Stomach (tissue), 9 donors: ENCODE data around the gene GSKIP. TPM values are rescaled to one million over a fixed set of nuclear protein-coding genes. Genes with fewer than 3 reads are reported as not detected.
A peak's percentile ranks its signal among the peaks of the same experiment; 100 is the strongest.

ENCODE experiments used
- DNase-seq, 2 donors: peaks; one replicate each; pipeline versions ENCODE4 v3.0.0 to v3.0.0-alpha.2; 2013 to 2019
- H3K27ac ChIP-seq, 5 donors: fragments of 200-600 bp in 4 of 5; sonication (generic) in 4 of 5; one replicate each; pipeline ENCODE4 v1.5.1; 2013 to 2019; ENCODE audit warnings: mild to moderate bottlenecking in 1 of 5, moderate library complexity in 1 of 5
- H3K27me3 ChIP-seq, 3 donors: fragments of 200-600 bp; sonication (generic); one replicate each; pipeline ENCODE4 v1.5.1; 2017 to 2019; ENCODE audit warnings: mixed run types in 1 of 3
- H3K36me3 ChIP-seq, 4 donors: fragments of 200-600 bp; sonication (generic); 1 replicate in 3 of 4; 2 replicates in 1 of 4; pipeline ENCODE4 v1.5.1; 2016 to 2019
- H3K4me1 ChIP-seq, 4 donors: fragments of 200-600 bp; sonication (generic); one replicate each; pipeline ENCODE4 v1.5.1; 2016 to 2019
- H3K4me3 ChIP-seq, 4 donors: fragments of 200-600 bp; sonication (generic) in 3 of 4; one replicate each; pipeline ENCODE4 v1.5.1; 2016 to 2019; ENCODE audit warnings: mild to moderate bottlenecking in 1 of 4
- H3K9me3 ChIP-seq, 4 donors: fragments of 200-600 bp; sonication (generic); one replicate each; pipeline ENCODE4 v1.5.1; 2016 to 2019
- EP300 ChIP-seq: sonication (generic); formaldehyde crosslinking; IDR thresholded peaks from one replicate; pipeline ENCODE4 v1.6.1; 2017; ENCODE audit warnings: antibody characterized with exemption
- POLR2A ChIP-seq, 4 donors: fragments of 450-650 bp; IDR thresholded peaks; one replicate each; pipeline ENCODE4 v1.6.1; 2016; ENCODE audit warnings: antibody characterized with exemption in 4 of 4, control low read depth in 2 of 4, mild to moderate bottlenecking in 1 of 4, moderate library complexity in 1 of 4
- POLR2AphosphoS5 ChIP-seq, 3 donors: sonication (generic); formaldehyde crosslinking; IDR thresholded peaks; one replicate each; pipeline ENCODE4 v1.6.1; 2016; ENCODE audit warnings: antibody characterized with exemption in 3 of 3
- WGBS, 5 donors: extraction: QIAGEN DNeasy Blood & Tissue Kit in 3 of 5; methylation state at CpG; one replicate each; pipeline versions ENCODE4 v1.1.5 to v1.1.7; 2013 to 2018; 5-methylcytosine and 5-hydroxymethylcytosine counted together
- intact Hi-C: fragments of 100-400 bp; cut with DNase I; formaldehyde crosslinking; loops from one replicate; pipeline ENCODE4 v1.15.1; 2023; ENCODE audit warnings: low total_unique reads
- polyA plus RNA-seq, 3 donors: library from polyadenylated mRNA; stranded (reverse); fragments of 200-250 nt; gene quantifications; one replicate each; pipeline ENCODE4 v1.2.3, GENCODE V29; 2013
- total RNA-seq, 5 donors: library from RNA; depleted of rRNA; stranded (reverse); fragments of >200 nt; gene quantifications; one replicate each; pipeline versions ENCODE4 v1.1.0 to v1.2.3, GENCODE V29; 2014 to 2016
- TF ChIP-seq, protein P1 (sequence below), 7 experiments: fragments of 450-650 bp in 4 of 7; fragments of 200-600 bp in 3 of 7; sonication (generic) in 3 of 7; IDR thresholded peaks; one replicate each; pipeline ENCODE4 v1.5.1; 2016 to 2019; ENCODE audit warnings: antibody characterized with exemption in 7 of 7, control low read depth in 2 of 7, mild to moderate bottlenecking in 1 of 7
- donor health status: healthy with polysubstance abuse.
- donor health status: Bipolar disorder and iron deficiency.
- donor health status: healthy.

GSKIP gene
- total and polyA plus RNA-seq, 8 donors = 3.8 to 93.9 (median 12.1) TPM

DNA sequence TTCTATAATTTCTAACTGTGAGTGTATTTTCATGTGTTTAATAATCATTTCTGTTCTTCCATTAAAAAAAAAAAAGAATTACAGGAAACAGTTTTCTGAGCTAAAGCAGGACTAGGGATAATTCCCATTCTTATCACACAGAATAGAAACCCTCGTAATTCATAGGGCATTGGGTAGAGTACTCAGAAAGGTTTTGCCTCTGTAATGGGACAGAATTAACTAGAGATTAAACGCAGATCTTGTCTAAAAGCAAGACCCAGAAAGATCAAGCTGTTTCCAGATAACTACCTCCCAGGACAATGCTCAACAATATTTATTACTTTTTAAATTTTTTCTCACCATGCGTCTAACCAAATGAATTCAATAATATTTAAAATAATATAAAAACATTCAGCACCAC is 10.2 kb downstream of the GSKIP start:
- 90 to 92% (median 91%) methylated on average over 3 of the region's 3 CpGs for WGBS, 5 donors
- no peak overlapping the region for H3K4me3 ChIP-seq
- intact Hi-C loops = no loop called here
- peaks cover 0 to 5% (median 0%) of the 10 kb centered on the region in 4 donors for H3K36me3 ChIP-seq
- TF ChIP-seq POLR2AphosphoS5 (IDR thresholded peaks at IDR 0.05) = no peak
- TF ChIP-seq EP300 = no peak
- TF ChIP-seq POLR2A (IDR thresholded peaks at IDR 0.05) = no peak
- TF ChIP-seq, protein P1, sequence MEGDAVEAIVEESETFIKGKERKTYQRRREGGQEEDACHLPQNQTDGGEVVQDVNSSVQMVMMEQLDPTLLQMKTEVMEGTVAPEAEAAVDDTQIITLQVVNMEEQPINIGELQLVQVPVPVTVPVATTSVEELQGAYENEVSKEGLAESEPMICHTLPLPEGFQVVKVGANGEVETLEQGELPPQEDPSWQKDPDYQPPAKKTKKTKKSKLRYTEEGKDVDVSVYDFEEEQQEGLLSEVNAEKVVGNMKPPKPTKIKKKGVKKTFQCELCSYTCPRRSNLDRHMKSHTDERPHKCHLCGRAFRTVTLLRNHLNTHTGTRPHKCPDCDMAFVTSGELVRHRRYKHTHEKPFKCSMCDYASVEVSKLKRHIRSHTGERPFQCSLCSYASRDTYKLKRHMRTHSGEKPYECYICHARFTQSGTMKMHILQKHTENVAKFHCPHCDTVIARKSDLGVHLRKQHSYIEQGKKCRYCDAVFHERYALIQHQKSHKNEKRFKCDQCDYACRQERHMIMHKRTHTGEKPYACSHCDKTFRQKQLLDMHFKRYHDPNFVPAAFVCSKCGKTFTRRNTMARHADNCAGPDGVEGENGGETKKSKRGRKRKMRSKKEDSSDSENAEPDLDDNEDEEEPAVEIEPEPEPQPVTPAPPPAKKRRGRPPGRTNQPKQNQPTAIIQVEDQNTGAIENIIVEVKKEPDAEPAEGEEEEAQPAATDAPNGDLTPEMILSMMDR (IDR thresholded peaks at IDR 0.05) = no peak
- no peak for DNase-seq
- no peaks in the 10 kb centered on the region for H3K27me3 ChIP-seq
- H3K9me3 ChIP-seq = no peaks in the 10 kb centered on the region
- no peaks in the 10 kb centered on the region for H3K4me1 ChIP-seq
- H3K27ac ChIP-seq = no peak overlapping the region

DNA sequence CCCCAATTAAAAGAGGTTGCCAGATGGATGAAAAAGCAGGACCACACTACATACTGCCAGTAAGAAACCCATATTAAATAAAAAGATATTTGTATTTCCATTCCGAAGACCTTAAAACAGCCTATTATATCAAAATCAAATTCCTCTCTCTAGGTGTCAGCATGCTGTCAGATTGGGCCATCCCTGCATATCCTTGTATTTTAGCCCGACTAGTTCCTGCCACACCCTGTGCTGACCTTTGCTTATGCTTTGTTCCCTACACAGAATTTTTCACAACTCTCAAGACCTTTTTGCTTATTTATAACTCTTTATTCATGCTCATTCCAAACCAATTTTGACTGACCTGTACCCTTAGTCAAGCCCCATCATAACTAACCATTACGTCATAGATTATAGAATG is 12.8 kb downstream of the GSKIP start:
- TF ChIP-seq POLR2AphosphoS5 (IDR thresholded peaks at IDR 0.05) = no peak
- no peak for TF ChIP-seq POLR2A (IDR thresholded peaks at IDR 0.05)
- no peak for TF ChIP-seq EP300
- TF ChIP-seq, protein P1 (IDR thresholded peaks at IDR 0.05) = no peak
- 74 to 84% (median 77%) methylated on average over 3 of the region's 3 CpGs for WGBS, 5 donors

DNA sequence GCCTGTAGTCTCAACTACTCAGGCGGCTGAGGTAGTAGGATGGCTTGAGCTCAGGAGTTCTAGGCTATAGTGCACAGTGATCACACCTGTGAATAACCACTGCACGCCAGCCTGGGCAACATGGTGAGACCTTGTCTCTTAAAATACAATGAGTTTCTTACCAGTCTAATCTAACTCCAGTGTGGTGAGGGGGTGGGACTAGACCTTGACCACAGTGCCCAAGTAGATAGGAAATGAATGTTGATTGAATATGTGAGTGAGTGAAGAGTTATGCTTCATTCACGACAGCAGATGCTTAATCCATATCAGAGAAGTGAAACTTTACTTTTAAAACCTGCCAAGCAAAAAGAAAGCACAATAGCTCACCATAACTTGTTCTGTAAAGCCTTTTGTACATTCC is 17.4 kb downstream of the GSKIP start:
- Histone ChIP-seq H3K27ac (no peak overlapping the region), H3K36me3 (peaks cover 2 to 39% (median 33%) of the 10 kb centered on the region in 4 donors), H3K9me3 (no peaks in the 10 kb centered on the region), H3K4me1 (no peaks in the 10 kb centered on the region), H3K27me3 (no peaks in the 10 kb centered on the region), H3K4me3 (no peak overlapping the region)
- TF ChIP-seq, protein P1 (IDR thresholded peaks at IDR 0.05) = no peak
- TF ChIP-seq POLR2AphosphoS5 (IDR thresholded peaks at IDR 0.05) = no peak
- intact Hi-C loops = no loop called here
- 86 to 92% (median 90%) methylated on average over 3 of the region's 3 CpGs for WGBS, 5 donors
- no peak for DNase-seq

More for the DNA sequence above, 12.8 kb downstream of the GSKIP start:
- DNase-seq = peak in 1 of 2 donors; percentile 25
- H3K4me1 ChIP-seq = no peaks in the 10 kb centered on the region
- intact Hi-C loops = no loop called here
- no peaks in the 10 kb centered on the region for H3K9me3 ChIP-seq
- H3K27me3 ChIP-seq = no peaks in the 10 kb centered on the region
- H3K27ac ChIP-seq = no peak overlapping the region
- no peaks in the 10 kb centered on the region for H3K36me3 ChIP-seq
- H3K4me3 ChIP-seq = no peak overlapping the region

DNA sequence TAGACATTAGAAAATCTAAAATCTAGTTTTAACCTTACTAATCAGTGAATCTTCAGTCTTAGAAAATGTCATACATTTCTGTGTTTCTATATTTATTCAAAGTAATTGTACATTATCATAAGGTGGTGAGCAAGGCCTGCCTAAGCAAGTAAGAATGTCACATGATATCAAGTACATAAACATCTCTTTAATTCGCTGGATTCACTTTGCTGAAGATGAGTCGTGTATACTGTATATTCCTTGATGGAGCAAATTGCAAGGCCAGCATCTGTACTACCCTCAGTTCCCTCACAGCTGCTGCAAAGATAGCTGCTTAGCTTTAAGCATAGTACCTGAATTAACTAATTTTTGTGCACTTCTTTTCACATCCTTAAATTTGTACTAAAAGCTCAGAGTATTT is 20.1 kb downstream of the GSKIP start:
- no peak overlapping the region for H3K4me3 ChIP-seq
- intact Hi-C loops = no loop called here
- no peaks in the 10 kb centered on the region for H3K9me3 ChIP-seq
- H3K27ac ChIP-seq = no peak overlapping the region
- TF ChIP-seq POLR2AphosphoS5 (IDR thresholded peaks at IDR 0.05) (no peak), EP300 (no peak), POLR2A (IDR thresholded peaks at IDR 0.05) (no peak)
- TF ChIP-seq, protein P1 (IDR thresholded peaks at IDR 0.05) = no peak
- 80 to 93% (median 91%) methylated on average over 2 of the region's 2 CpGs for WGBS, 5 donors
- H3K4me1 ChIP-seq = no peaks in the 10 kb centered on the region
- DNase-seq = no peak
- no peaks in the 10 kb centered on the region for H3K27me3 ChIP-seq
- H3K36me3 ChIP-seq = peaks cover 4 to 56% (median 45%) of the 10 kb centered on the region in 4 donors
